GM12878 (cell line): ENCODE results near the gene ADAP1. TPM values are rescaled to one million over a fixed set of nuclear protein-coding genes. Genes with fewer than 3 reads are reported as not detected.

Experiments used
- ATAC-seq: fragments of 200-7000 bp; cut with Tn5 transposase; 3 replicates; pipeline ENCODE4 v1.9.1; 2020; ENCODE audit warnings: mild to moderate bottlenecking, moderate library complexity
- BruUV-seq: library from RNA; stranded (reverse); fragments of 400-500 nt; replicated peaks from 2 replicates; lab custom pipeline; 2021; lab: Mats Ljungman, UMichigan
- CTCF ChIA-PET: fragments of 300-600 bp; sonication (Branson Sonifier 250); formaldehyde crosslinking; extraction: SDS; loops from one replicate; lab custom pipeline; 2021; ENCODE audit warnings: inconsistent platforms; lab: Yijun Ruan, JAX
- POLR2A ChIA-PET: fragments of 350-600 bp; formaldehyde crosslinking; extraction: SDS; loops from one replicate; lab custom pipeline; 2021; ENCODE audit warnings: inconsistent platforms; lab: Charles Lee
- RAD21 ChIA-PET: fragments of 300-600 bp; sonication (Branson Sonifier 250); formaldehyde crosslinking; loops from one replicate; lab custom pipeline; 2023; ENCODE audit warnings: antibody characterized with exemption; ENCODE audit not compliant: unreplicated experiment; lab: Charles Lee
- SMC1A ChIA-PET: fragments of 300-600 bp; sonication (Branson Sonifier 250); formaldehyde crosslinking; loops from one replicate; lab custom pipeline; 2023; ENCODE audit not compliant: unreplicated experiment, uncharacterized antibody; lab: Charles Lee
- DNase-seq: peaks from one replicate; pipeline ENCODE4 v3.0.0-alpha.2; 2011; ENCODE audit warnings: low read depth, low spot score
- FAIRE-seq: peaks from 3 replicates; lab custom pipeline; 2011; peaks lifted over from hg19 to GRCh38; lab: Jason Lieb, UNC
- H2AFZ ChIP-seq: 2 replicates; pipeline ENCODE4 v1.6.0; 2011; ENCODE audit warnings: low read depth, low read length, control low read depth; ENCODE audit not compliant: control insufficient read depth
- H3K27ac ChIP-seq: 2 replicates; pipeline ENCODE4 v1.5.1; 2011; ENCODE audit warnings: control low read depth; ENCODE audit not compliant: control insufficient read depth, insufficient read depth
- H3K27me3 ChIP-seq, 2 experiments: replicated peaks in 1 of 2; 2 replicates each; pipeline versions ENCODE4 v1.6.0 to v1.6.1; 2011; ENCODE audit warnings: low read length in 1 of 2; ENCODE audit not compliant: control insufficient read depth in 2 of 2, insufficient read depth in 2 of 2
- H3K36me3 ChIP-seq, 2 experiments: 2 replicates each; pipeline ENCODE4 v1.5.1; 2011; ENCODE audit warnings: low read length in 1 of 2; ENCODE audit not compliant: control insufficient read depth in 2 of 2, insufficient read depth in 2 of 2
- H3K4me1 ChIP-seq: 2 replicates; pipeline ENCODE4 v1.6.1; 2011; ENCODE audit warnings: mild to moderate bottlenecking, low read length, moderate library complexity, mixed read lengths; ENCODE audit not compliant: control insufficient read depth, insufficient read depth
- H3K4me2 ChIP-seq: 2 replicates; pipeline ENCODE4 v1.6.0; 2011; ENCODE audit warnings: control low read depth; ENCODE audit not compliant: control insufficient read depth, insufficient read depth
- H3K4me3 ChIP-seq: fragments of 200-600 bp; sonication (generic); 2 replicates; pipeline ENCODE4 v1.5.1; 2016
- H3K79me2 ChIP-seq: 2 replicates; pipeline ENCODE4 v1.6.0; 2011; ENCODE audit warnings: low read length; ENCODE audit not compliant: control insufficient read depth, insufficient read depth
- H3K9ac ChIP-seq: 2 replicates; pipeline ENCODE4 v1.8.0; 2011; ENCODE audit warnings: low read length, control low read depth, mixed read lengths; ENCODE audit not compliant: control insufficient read depth, insufficient read depth
- H3K9me3 ChIP-seq: replicated peaks from 3 replicates; pipeline ENCODE4 v1.5.1; 2011; ENCODE audit warnings: mild to moderate bottlenecking, low read length; ENCODE audit not compliant: control insufficient read depth, insufficient read depth
- H4K20me1 ChIP-seq: 2 replicates; pipeline ENCODE4 v1.6.0; 2011; ENCODE audit not compliant: control insufficient read depth, insufficient read depth
- HDAC2 ChIP-seq: fragments of 200-600 bp; sonication (generic); IDR thresholded peaks from 2 replicates; pipeline ENCODE4 v1.6.1; 2017
- RELA ChIP-seq: fragments of 450-650 bp; IDR thresholded peaks from 2 replicates; pipeline ENCODE4 v1.8.0; 2014; ENCODE audit warnings: borderline replicate concordance; ENCODE audit not compliant: partially characterized antibody
- REST ChIP-seq: IDR thresholded peaks from 2 replicates; pipeline ENCODE4 v1.6.1; 2012; ENCODE audit warnings: mild to moderate bottlenecking, low read depth, low read length
- WGBS: methylation state at CpG from one replicate; pipeline ENCODE4 v1.1.6; 2016; ENCODE audit warnings: low lambda C conversion rate; ENCODE audit not compliant: insufficient replicate concordance, insufficient coverage; ENCODE audit errors: missing lambda C conversion rate; 5-methylcytosine and 5-hydroxymethylcytosine counted together
- in situ Hi-C: fragments of 300-500 bp; cut with MboI; formaldehyde crosslinking; loops from 9 replicates; pipeline ENCODE4 v1.14.3; 2018; ENCODE audit warnings: mixed read lengths
- intact Hi-C: fragments of 100-400 bp; cut with micrococcal nuclease; formaldehyde crosslinking; loops from one replicate; pipeline ENCODE4 v1.14.2; 2022; ENCODE audit not compliant: unreplicated experiment
- polyA plus RNA-seq, 11 experiments: library from polyadenylated mRNA; depleted of rRNA in 4 of 11; unstranded in 6 of 11; stranded (reverse) in 5 of 11; fragments of >200 nt; fragmentation: Nextera tagmentation in 4 of 11; fragmentation: Illumina TruSeq in 1 of 11; extraction: Ambion mirVana in 4 of 11; extraction: Trizol in 1 of 11; gene quantifications; 1 replicate in 1 of 11; 2 replicates in 10 of 11; pipeline versions ENCODE4 v1.2.1 to v1.2.3, GENCODE V29; 2011 to 2016; ENCODE audit warnings: inconsistent platforms in 2 of 11, missing spikeins in 2 of 11, low read depth in 1 of 11
- total RNA-seq, 4 experiments: library from RNA; depleted of rRNA in 3 of 4; stranded (reverse); fragments of >200 nt in 3 of 4; fragmentation: Illumina TruSeq in 1 of 4; extraction: Trizol in 1 of 4; gene quantifications; 2 replicates each; pipeline versions ENCODE4 v1.2.1 to v1.2.3, GENCODE V29; 2013 to 2021

ADAP1 gene
- total and polyA plus RNA-seq, 10 of the 15 experiments (the other 5 are each of a cell fraction or from before 2014, with no cell fraction given) = 0.22 to 44.2 (median 22.0) TPM; not detected in 1

- no peak for TF ChIP-seq REST
These were observed 24.7 kb upstream of the ADAP1 start (continued) for GRCh38 chr7:979151-979550.

- Histone ChIP-seq H4K20me1 (no peaks in the 10 kb centered on the region), H3K4me3 (no peak overlapping the region), H3K4me1 (no peaks in the 10 kb centered on the region), H2AFZ (no peak overlapping the region), H3K27ac (no peak overlapping the region), H3K79me2 (peaks cover 17% of the 10 kb centered on the region), H3K36me3 (peaks cover 0 to 2% of the 10 kb centered on the region in 2 experiments; a peak in 1 of 4 replicates)
- FAIRE-seq (no peak), ATAC-seq (no peak)
- BruUV-seq = no TSS peak
- ChIA-PET SMC1A (interaction anchor here (0.9 to 2.4 kb wide), 12 partner anchors 10 to 197 kb away, joined by 3 to 21 read pairs (median 5); no protein-coding TSS in a partner anchor), POLR2A (interaction anchor here (0.5 to 1.7 kb wide), 11 partner anchors 10 to 108 kb away, joined by 3 to 14 read pairs (median 4); no protein-coding TSS in a partner anchor)
- TF ChIP-seq RELA (peak; percentile 20), HDAC2 (no peak)
- TF ChIP-seq, all 136 proteins: peak for 1
- DNase-seq = no peak
- intact Hi-C loops = no loop called here
- in situ Hi-C loops = no loop called here
- H3K9me3 ChIP-seq = no peaks in the 10 kb centered on the region; the same call in 2 of the 3 replicates
- CTCF ChIA-PET = interaction anchor here (0.8 to 7.3 kb wide), 10 partner anchors 10 to 205 kb away, joined by 3 to 78 read pairs (median 6); no protein-coding TSS in a partner anchor
- RAD21 ChIA-PET = interaction anchor here (1.0 to 3.4 kb wide), 10 partner anchors 10 to 108 kb away, joined by 3 to 30 read pairs (median 10); no protein-coding TSS in a partner anchor
- H3K4me2 ChIP-seq = no peak overlapping the region
- no peaks in the 10 kb centered on the region; a peak in 1 of 4 replicates for H3K27me3 ChIP-seq
- H3K9ac ChIP-seq = no peak overlapping the region
- WGBS = 69% methylated on average over 24 of the region's 24 CpGs
These were observed 24.1 kb upstream of the ADAP1 start for GRCh38 chr7:978416-979091.
